Activated CD4-positive, alpha-beta T cell treated with anti-CD3 and anti-CD28 coated beads, Interleukin-2, Interleukin-6, amounts not matched to agents 100 ng/mL and 50 ng/mL, durations not matched to agents 16 hours and 8 hours (primary cell): ENCODE data around the gene RGS8.

Experiments used
- DNase-seq: peaks from one replicate; pipeline ENCODE4 v3.0.0-alpha.2; 2020

The RGS8 gene, protein sequence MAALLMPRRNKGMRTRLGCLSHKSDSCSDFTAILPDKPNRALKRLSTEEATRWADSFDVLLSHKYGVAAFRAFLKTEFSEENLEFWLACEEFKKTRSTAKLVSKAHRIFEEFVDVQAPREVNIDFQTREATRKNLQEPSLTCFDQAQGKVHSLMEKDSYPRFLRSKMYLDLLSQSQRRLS

DNA sequence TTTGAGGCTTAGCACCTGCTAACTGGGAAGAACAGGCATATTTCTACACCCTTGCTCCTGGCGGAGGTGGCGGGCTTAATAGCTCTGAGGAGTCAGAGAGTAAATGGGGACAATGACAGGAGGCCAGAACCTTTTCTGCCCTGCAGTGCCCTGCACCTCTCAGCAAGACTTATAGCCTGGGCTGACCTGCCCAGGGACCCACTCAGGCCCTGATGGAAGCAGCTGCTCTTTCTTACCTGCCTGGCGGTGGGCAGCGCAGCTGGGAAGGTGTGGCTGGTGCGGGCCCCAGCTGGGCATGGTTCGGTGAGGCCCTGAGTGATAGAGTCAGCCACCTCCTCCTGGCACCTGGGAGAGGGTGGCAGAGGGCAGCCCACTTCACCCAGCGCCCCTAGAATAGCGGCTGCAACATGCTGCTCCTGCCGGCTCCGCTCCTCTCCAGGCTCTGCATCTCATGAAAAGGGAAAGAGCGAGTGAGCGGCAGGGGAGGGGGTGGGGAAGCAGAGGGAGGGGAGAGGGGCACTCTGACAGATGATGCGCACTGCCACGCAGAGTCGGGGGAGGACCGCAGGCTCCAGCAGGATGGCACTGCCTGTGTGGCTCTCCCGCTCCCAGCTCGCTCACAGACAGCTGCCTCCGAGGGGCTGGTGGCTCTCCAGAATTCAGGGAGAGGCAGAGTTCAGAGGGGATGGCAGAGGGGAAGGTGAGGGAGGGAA lies at the start of gene RGS8:
Gene RGS8, minus strand, starts transcription at position 472 of the 713 bp plus-strand sequence. CDS start 14,938 bp downstream, outside the sequence.
- no peak for DNase-seq

DNA sequence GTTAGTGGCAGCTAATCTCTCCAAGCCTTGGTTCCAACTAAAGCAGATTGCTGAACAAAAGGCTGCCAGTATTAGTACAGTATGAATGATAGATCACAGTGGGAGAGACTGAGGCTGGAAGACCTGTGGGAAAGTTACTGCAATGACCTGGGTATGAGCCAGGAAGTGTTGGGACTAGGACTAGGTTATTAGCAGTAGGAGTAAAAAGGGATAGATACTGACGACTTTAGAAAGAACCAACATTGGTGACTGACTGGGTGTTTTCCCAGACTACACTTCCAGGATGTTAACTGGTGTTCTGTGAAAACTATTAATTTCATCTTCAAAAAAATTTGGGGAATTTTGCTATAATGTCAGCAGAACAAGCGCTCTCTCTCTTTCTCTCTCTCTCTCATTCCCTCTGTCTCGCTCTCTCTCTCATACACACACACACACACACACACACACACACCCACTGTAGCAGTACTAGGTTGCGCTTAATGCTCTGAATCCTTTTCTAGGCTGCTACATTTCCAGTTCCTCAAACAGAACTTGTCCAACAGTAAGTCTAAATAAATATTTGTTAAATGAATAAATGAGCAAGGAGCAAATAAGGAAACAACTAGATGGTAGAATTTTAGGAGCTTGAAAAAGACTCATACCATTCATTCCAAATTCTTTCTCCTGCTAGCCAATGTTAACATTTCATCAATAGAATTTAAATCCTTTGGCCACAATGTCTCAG lies 47.6 kb upstream of the RGS8 start:
- no peak for DNase-seq

DNA sequence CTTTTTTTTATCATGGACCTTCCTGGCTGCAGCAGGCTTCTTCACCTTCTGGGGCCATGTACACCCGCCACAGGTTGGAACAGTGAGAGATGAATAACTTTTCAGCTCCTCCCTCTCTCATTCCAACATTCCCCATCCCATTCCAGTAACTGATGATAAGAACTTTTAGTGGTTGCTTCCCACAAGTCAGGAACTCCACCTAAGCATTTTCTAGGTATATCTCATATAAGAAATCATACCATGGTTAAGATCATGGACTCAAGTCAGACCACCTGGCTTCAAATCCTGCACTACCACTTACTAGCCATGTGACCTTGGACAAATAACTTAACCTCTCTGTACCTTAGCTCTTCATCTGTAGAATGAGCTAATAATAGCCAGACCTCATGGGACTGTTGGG lies 42.5 kb upstream of the RGS8 start:
- no peak for DNase-seq

DNA sequence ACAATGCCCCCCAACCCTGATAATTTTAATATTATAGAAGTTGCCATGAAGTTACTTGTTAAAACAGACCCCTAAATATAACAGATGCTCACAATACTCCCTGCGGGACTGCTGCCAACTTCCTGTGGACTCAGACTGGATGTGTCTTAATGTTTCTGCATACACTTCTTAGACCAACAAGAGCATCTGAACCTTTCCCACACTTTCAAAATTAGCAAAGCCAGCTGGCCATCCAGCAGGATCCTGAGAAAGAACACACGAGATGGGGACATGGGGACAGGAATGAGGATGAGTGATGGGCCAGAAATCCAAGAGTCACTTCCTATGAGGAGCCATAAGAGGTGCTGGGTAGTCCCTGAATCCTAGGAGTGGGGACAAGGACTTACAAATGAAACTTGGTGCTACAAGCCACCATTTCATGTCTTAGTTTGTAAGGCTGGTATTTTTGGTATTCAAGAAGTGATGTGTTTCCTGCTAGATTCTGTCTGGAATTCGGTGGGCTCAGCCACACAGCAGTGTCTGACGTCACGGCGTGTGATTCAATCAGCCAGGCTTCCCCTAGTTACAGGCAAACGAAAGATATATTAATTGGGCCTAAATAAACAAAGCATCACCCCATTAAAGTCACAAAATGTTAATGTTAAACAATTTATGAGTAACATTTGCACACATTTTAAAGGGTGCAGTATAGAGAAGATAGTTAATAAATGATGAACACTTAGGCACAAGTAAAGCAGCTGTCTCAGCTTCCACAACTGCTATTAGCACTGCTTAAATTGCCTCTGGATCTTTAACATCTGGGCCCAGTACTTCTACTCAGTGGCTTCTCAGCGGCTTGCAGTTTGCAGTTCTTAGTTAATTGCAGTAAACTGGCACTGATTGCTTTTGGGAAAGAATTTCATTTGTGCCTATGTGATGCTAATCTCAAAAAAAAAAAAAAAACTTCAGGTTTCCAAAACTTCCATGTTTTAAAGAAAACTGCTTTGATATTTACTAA lies 41.2 kb upstream of the RGS8 start:
- DNase-seq = no peak

DNA sequence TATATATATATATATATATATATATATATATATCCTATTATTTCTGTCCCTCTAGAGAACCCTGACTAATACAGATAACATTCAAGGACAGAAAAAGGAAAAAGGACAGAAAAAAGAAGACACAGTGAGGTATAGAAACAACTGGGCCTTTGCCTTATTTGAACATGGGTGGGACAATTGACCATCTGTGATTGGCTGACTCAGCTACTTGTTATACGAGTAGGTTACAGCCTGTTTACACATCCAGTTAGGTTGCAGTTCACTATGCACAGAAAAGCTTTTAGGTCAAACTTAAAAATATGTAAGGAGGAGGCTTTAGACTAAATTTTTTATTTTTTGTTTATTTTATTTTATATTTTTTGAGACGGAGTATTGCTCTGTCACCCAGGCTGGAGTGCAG lies 39.8 kb upstream of the RGS8 start:
- no peak for DNase-seq

DNA sequence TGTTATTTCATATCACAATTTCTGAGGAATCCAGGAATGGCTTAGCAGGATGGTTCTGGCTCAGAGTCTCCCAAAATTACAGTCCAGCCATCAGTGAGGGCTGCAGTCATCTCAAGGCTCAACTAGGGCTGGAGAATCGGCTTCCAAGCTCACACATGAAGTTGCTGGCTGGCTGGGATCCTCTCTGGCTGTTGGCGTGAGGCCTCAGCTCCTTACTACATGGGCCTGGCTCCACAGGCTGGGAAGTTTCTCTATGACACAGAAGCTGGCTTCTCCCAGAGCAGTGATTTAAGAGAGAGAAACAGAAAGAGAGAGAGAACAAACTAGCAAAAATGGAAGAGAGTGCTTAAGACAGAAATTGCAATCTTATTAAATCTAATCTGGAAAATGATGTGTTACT lies 38.8 kb upstream of the RGS8 start:
- DNase-seq = no peak

DNA sequence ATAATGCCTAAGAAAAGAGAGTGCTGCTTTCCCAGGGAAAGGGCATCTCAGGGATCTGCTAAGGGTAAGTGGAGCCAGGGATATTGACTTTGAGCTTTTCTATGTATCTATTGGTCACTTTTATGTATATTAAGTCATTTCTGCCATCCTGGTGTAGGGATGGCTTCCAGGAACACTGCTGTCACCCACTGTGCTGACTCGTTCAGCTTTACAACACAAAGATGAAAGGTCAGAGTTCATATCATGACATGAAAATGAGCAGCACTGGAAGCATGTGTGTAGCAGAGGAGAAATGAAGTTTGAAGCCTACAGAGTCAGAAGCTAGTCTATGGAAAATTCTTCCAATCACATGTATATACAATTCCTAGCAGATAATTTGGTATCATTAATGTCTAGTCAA lies 37.1 kb upstream of the RGS8 start:
- DNase-seq = no peak

DNA sequence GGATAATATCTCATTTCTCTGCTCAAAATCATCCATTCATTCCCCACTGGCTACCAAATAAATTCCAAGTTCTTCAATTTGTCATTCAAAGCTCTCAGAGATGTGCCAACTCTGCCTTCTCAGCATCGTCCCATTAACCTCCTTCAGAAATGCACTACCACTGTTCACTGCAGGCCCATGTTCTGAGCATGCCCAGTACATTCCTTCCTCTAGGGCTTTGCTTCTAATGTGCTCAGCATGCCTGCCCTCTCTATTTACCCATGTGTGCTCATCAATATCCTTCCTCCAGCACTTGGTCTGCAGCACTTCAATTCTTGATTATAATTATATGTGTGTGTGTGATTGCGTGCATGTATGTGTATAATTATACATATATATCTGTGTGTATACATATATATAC lies 36.1 kb upstream of the RGS8 start:
- DNase-seq = no peak

DNA sequence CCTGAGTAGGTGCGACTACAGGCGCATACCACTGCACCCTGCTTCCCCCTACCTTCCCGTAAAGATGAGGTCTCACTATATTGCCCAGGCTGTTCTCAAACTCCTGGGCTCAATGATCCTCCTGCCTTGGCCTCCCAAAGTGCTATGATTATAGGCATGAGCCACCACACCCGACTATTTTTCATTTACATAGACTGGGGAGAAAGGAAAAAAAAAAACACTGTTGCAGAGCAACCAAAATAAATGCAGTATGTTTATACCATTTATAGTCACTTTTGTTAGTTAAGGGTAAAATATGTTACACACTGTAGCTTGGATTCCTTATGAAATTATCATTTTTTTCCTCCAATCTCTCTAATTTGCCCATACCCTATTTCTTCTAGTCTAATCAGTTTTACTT lies 35.2 kb upstream of the RGS8 start:
- DNase-seq = no peak

DNA sequence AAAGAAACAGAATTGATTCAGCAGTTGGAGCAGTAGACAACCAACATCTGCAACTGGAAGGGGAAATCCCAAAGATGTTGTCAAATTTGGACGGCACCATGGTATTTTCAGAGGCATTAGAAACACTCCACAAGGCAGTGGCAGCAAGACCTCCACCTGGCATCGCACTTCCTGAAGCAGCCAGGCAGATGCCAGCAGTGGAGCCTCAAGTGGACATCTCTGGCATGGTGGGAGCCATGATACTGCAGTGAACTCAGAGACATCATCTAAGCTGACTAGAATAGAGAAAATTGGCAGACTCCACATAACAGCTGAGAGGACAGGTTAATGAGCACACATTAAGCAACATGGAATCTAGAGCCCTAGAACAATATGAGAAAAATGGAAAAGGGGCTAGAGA lies 33.9 kb upstream of the RGS8 start:
- DNase-seq = no peak

DNA sequence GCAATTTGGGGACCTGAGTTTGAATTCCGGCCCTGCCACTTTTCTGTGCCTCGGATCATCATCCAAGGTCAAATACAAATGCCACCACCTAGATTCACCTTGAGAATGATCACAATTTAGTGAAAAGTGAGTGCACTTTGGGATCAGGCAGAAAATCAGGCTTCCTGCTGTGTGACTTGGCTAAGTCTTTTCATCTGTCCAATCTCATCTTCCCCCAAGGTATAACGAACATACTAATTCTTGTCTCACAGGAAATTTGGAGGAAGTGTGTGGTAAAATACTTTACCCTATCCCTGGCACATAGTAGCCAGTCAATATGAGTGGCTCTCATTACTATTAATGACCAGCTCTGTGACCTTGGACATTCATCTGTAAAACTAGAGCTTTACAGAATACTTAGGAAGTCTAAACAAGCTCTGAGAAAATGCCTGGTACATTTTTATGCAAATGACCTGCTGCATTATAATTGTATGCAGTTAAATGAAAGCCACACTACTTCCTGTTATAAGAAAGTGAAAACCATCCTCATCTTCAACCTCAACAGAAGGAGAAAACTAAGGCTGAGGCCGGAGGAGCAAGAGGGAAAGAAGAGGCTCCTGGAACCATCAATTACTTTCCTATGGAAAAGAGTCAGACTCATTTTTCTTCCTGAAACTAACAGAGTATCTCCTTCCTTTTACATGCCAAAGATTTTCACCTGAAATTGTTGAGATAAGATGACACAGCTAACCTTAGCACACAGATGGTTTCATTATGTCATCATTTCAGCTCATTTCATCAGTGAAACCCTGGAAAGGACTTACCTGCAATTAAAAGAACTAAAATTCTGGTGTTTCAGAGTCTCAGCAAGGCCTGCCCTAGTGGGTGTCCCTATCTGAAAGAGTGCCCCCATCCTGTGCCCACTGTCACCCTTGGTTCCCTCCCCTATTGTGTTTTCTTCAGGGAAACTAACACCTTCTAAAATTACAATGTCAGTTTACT lies 32.6 kb upstream of the RGS8 start:
- no peak for DNase-seq

DNA sequence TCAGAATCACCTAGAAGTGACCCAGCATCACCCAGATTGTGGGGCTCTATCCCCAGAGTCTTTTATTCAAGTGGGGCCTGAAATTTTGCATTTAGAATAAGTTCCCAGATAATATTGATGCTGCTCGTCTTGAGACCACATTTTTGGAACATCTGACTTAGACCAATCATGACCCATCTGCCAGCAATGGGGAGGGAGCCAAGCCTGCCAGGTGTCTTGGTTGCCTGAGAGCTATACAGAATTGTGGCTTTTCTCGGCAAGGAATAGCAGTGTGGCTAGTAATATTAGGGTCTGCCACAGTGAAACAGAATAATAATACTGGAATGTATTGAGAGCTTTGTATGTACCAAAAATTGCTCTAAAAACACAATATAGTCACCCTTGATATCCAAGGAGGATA lies 31.1 kb upstream of the RGS8 start:
- no peak for DNase-seq

DNA sequence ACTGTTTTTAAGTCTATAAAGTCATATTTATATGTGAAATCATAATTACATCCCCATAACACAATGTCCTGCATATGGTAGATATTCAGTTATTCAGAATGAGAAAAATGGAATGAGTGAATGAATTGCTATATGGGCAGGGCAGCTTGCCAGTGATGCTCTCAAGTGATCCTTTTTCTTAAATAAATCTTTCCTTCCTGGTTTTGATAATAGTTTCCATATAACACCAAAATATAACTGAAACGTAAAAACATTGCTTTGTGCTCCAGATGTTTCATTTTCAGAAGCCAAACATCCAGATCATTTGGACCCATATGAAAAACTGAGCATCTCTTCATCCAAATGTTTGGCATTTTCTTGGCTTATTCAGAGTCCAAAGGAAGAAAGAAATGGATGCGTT lies 30.2 kb upstream of the RGS8 start:
- DNase-seq = no peak

DNA sequence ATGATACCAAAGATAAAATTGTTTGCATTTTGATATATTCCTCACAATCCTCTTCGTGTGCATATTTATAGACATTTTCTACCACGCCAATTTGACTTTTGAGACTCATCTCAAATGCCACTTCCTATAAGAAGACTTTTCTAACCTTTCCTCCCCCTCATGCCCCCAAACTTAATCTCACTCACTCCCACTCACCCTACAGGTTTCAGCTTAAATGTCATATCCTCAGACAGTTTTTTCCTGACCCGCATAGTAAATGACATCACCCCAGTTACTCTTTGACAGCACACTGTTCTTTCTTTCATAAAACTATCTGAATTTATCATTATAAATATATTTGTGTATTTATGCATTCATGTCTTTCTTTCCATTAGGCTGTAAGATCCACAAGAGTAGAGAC lies 29.6 kb upstream of the RGS8 start:
- DNase-seq = no peak

DNA sequence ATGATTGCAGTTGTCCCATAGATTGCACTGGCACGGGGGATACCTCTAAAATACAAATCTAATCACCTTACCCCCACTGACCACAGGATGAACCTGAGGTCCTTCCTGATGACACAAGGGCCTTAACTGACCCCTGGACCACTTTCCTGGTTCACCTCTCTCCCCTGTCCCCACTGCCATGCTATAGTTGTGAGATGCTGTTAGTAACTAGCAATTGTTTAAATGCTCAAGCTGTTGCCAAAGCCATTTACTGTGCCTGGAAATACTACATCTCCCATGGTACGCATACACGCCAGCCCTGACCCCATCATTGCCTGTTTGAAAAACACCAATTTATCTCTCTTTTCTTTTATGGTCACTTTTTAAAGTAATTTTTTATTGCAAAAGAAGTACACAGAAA lies 29.1 kb upstream of the RGS8 start:
- no peak for DNase-seq

DNA sequence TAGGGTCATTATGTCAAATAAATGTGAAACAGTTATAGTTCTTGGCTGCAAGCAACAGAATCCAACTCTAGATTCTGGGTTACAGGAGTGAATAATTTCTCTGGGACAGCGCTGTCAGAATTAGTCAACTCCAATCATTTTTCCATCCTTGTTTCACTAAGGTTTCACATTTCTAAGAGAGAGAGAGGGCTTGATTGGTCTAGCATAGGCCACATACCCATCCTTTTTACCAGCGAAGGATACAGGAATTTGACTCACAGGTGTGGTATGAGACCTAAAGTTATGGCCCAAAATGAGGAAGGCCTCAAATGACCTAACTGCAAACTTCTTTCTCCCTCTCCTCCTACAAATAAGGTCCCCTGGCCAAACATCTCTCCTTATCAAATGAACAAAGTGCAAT lies 25.5 kb upstream of the RGS8 start:
- no peak for DNase-seq

DNA sequence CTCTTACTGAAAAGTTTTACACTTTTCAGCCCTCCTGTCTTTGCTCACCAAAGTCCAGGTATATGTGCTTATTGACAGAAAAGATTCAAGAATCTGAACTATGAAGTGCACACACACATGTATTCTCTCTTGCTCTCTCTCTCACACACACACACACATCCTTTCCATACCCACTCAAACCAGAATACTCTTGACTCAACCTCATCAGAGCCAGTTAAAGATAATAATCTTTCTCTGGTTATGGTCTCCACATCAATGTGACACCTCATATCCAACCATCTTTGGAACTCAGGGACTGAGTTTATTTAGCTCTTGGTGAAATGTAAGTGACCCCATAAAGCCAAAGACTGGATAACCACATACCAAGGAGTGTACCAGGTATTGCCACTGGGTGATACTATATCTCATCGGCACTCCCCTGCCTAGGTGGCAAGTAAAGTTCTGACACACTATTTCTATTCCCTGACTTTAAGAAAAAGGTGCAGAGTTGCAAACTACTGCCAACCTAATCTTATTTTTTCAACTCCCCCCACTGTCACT lies 24.9 kb upstream of the RGS8 start:
- DNase-seq = peak; percentile 19

DNA sequence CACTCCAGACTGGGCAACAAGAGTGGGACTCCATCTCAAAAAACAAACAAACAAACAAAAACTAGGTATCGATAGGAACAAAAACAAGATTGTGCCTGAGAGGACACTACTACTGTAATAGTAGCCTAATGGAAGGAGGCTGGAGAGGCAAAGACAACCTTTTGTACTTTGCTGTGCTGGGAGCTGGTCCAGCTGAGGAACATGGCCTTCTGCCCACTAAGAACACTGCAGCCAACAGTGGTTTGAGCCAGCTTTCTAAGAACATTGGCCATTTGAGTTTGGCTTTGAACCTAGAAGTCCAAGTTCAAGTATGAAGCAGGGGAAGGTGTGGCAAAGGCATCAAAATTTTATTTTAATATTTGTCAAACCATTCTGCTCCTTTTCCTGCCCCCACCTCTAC lies 22.7 kb upstream of the RGS8 start:
- DNase-seq = no peak

DNA sequence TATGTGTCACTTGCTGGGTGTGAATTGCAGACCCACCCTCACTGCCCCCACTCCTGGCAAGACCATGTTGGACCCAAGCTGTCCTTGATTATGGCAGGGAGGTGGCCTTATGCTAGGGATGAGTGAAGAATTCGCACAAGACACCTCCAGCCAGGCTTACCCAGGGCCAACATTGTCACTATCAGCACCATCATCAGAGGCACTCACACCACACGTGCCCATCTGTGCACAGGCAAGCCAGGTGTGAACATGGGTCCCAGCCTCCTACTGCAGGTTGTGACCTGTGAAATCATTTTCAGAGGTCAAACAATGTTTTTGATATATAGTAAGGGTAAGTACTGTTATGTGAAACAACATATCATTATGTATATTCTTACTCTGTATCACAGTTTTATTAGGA lies 20.3 kb upstream of the RGS8 start:
- DNase-seq = no peak

DNA sequence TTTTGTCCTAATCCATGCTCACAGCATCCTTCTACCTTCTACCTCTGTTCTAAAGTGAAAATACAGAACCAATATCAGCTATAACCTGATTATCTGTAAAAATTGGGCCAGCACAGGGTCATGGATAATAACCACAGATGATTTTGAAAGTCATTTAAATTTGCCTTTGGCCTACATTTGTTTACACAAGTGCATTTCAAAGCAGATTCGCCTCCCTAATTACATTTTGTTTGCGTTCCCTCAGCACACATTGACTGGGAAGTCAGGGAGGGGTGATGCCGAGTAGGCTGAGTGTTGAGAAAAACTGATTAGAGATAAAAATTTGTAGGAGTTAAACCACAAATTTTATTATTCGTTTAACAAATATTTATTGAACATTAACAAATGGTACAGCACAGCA lies 19.2 kb upstream of the RGS8 start:
- DNase-seq = no peak

DNA sequence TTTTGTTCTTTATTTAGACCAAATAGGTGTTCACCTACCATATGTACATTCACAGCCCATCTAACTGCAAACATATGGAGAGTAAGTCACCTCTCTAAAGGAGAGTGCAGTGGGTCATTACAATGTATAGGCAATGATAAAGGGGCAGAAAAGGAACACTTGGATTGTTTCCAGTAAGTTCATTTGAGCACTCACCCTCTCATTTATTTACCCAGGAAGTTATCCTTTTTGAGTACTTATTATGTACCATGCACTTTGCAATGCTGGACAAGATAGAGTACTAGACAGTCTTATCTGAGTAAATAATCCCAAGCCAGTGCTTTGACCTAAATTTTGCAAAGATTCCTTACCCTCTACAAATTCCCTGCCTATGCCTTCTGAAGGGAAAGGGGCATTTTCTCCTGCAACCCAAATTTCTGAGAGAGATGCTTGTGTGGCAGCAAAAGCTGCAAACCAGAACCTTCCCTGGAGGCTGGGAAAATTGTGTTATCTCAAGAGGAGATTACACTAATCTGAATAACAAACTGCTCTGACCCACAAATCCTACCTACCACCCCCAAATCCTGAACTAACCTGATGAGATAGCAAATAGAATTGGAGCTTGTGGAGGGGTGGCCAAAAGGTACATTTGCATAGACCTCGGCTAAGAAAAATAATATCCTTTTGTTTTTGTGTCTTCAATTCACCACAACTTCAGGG lies 18.6 kb upstream of the RGS8 start:
- no peak for DNase-seq
